H9 (cell line): Measurements from ENCODE around the gene GABRB1. TPM values are rescaled to one million over a fixed set of nuclear protein-coding genes. Genes with fewer than 3 reads are reported as not detected.

ENCODE experiments used
- DNase-seq: peaks from one replicate; pipeline ENCODE4 v3.0.0-alpha.2; 2017
- H2AFZ ChIP-seq: one replicate; pipeline ENCODE4 v1.6.1; 2013; ENCODE audit warnings: mild to moderate bottlenecking, low read length, control low read depth, moderate library complexity
- H2AK5ac ChIP-seq: 2 replicates; pipeline ENCODE4 v1.6.1; 2013; ENCODE audit warnings: low read length, control low read depth, mixed read lengths; ENCODE audit not compliant: insufficient read length
- H2BK120ac ChIP-seq: one replicate; pipeline ENCODE4 v1.6.1; 2013; ENCODE audit warnings: low read depth, mild to moderate bottlenecking, low read length, control low read depth, inconsistent platforms; ENCODE audit not compliant: poor library complexity, severe bottlenecking
- H2BK12ac ChIP-seq: 2 replicates; pipeline ENCODE4 v1.6.1; 2013; ENCODE audit warnings: low read length, control low read depth, mixed read lengths, low read depth; ENCODE audit not compliant: insufficient read length
- H2BK15ac ChIP-seq: 2 replicates; pipeline ENCODE4 v1.6.1; 2013; ENCODE audit warnings: low read depth, low read length, control low read depth
- H2BK20ac ChIP-seq: one replicate; pipeline ENCODE4 v1.6.1; 2013; ENCODE audit warnings: low read depth, mild to moderate bottlenecking, low read length, control low read depth, inconsistent platforms; ENCODE audit not compliant: poor library complexity, severe bottlenecking
- H2BK5ac ChIP-seq: 2 replicates; pipeline ENCODE4 v1.6.1; 2013; ENCODE audit warnings: low read length, control low read depth, mixed read lengths; ENCODE audit not compliant: insufficient read length
- H3K14ac ChIP-seq: 2 replicates; pipeline ENCODE4 v1.6.1; 2013; ENCODE audit warnings: low read length, control low read depth; ENCODE audit not compliant: insufficient read depth
- H3K18ac ChIP-seq: 2 replicates; pipeline ENCODE4 v1.6.1; 2013; ENCODE audit warnings: low read depth, mild to moderate bottlenecking, mixed read lengths, low read length, control low read depth; ENCODE audit not compliant: insufficient read length
- H3K23ac ChIP-seq: 2 replicates; pipeline ENCODE4 v1.6.1; 2013; ENCODE audit warnings: low read length, control low read depth, mixed read lengths, low read depth; ENCODE audit not compliant: insufficient read length
- H3K23me2 ChIP-seq: 2 replicates; pipeline ENCODE4 v1.6.1; 2013; ENCODE audit warnings: low read depth, mild to moderate bottlenecking, mixed read lengths, low read length, control low read depth; ENCODE audit not compliant: insufficient read length, poor library complexity, severe bottlenecking
- H3K27ac ChIP-seq: 2 replicates; pipeline ENCODE4 v1.5.1; 2013; ENCODE audit warnings: low read length, control low read depth, mixed read lengths, low read depth; ENCODE audit not compliant: insufficient read length
- H3K27me3 ChIP-seq: 2 replicates; pipeline ENCODE4 v1.6.1; 2013; ENCODE audit warnings: low read length, control low read depth, inconsistent platforms; ENCODE audit not compliant: insufficient read depth
- H3K4ac ChIP-seq: 2 replicates; pipeline ENCODE4 v1.6.1; 2013; ENCODE audit warnings: low read depth, mild to moderate bottlenecking, control low read depth, inconsistent platforms, low read length, moderate library complexity
- H3K4me1 ChIP-seq: 2 replicates; pipeline ENCODE4 v1.6.1; 2013; ENCODE audit warnings: low read length, control low read depth, inconsistent platforms; ENCODE audit not compliant: insufficient read depth
- H3K4me2 ChIP-seq: 2 replicates; pipeline ENCODE4 v1.6.1; 2013; ENCODE audit warnings: low read length, control low read depth, mixed read lengths; ENCODE audit not compliant: insufficient read length, insufficient read depth
- H3K56ac ChIP-seq: 2 replicates; pipeline ENCODE4 v1.6.1; 2013; ENCODE audit warnings: low read depth, mild to moderate bottlenecking, mixed read lengths, low read length, control low read depth; ENCODE audit not compliant: insufficient read length
- H3K79me1 ChIP-seq: 2 replicates; pipeline ENCODE4 v1.6.1; 2013; ENCODE audit warnings: low read depth, mild to moderate bottlenecking, moderate library complexity, low read length, control low read depth, inconsistent platforms; ENCODE audit not compliant: insufficient read depth, poor library complexity, severe bottlenecking
- H3K79me2 ChIP-seq: 2 replicates; pipeline ENCODE4 v1.6.1; 2013; ENCODE audit warnings: low read length, control low read depth, inconsistent platforms; ENCODE audit not compliant: insufficient read depth
- H3K9ac ChIP-seq: 2 replicates; pipeline ENCODE4 v1.6.1; 2013; ENCODE audit warnings: low read length, control low read depth, mixed read lengths; ENCODE audit not compliant: insufficient read length; ENCODE audit errors: extremely low read depth
- H3K9me3 ChIP-seq: one replicate; pipeline ENCODE4 v1.6.1; 2013; ENCODE audit warnings: low read depth, low read length, inconsistent platforms; ENCODE audit not compliant: control insufficient read depth
- H3T11ph ChIP-seq: one replicate; pipeline ENCODE4 v1.6.1; 2013; ENCODE audit warnings: mild to moderate bottlenecking, low read length, control low read depth, inconsistent platforms
- H4K20me1 ChIP-seq: one replicate; pipeline ENCODE4 v1.6.1; 2013; ENCODE audit not compliant: control insufficient read depth, insufficient read length, insufficient read depth
- H4K5ac ChIP-seq: 2 replicates; pipeline ENCODE4 v1.6.1; 2013; ENCODE audit warnings: low read depth, mild to moderate bottlenecking, mixed read lengths, low read length, control low read depth; ENCODE audit not compliant: insufficient read length
- H4K8ac ChIP-seq: replicated peaks from 2 replicates; pipeline ENCODE4 v1.6.1; 2013; ENCODE audit warnings: low read length, control low read depth, mixed read lengths, low read depth; ENCODE audit not compliant: insufficient read length
- H4K91ac ChIP-seq: 2 replicates; pipeline ENCODE4 v1.6.1; 2013; ENCODE audit warnings: low read depth, mild to moderate bottlenecking, moderate library complexity, mixed read lengths, low read length, control low read depth; ENCODE audit not compliant: insufficient read length
- H3K27ac Mint-ChIP-seq, 3 experiments: 2 replicates in 2 of 3; 3 replicates in 1 of 3; pipeline ENCODE4 v1.8.0; 2020 to 2021; ENCODE audit warnings: mixed read lengths in 3 of 3, mild to moderate bottlenecking in 1 of 3, moderate library complexity in 1 of 3
- H3K27me3 Mint-ChIP-seq: 2 replicates; pipeline ENCODE4 v1.8.0; 2021; ENCODE audit warnings: low read depth, mild to moderate bottlenecking, moderate library complexity, mixed read lengths
- H3K36me3 Mint-ChIP-seq, 3 experiments: 2 replicates in 2 of 3; 3 replicates in 1 of 3; pipeline ENCODE4 v1.8.0; 2020 to 2021; ENCODE audit warnings: low read depth in 3 of 3, mixed read lengths in 3 of 3; ENCODE audit not compliant: insufficient read depth in 1 of 3
- H3K4me1 Mint-ChIP-seq, 2 experiments: 2 replicates each; pipeline ENCODE4 v1.8.0; 2020; ENCODE audit warnings: mixed read lengths in 2 of 2
- H3K4me3 Mint-ChIP-seq, 2 experiments: 2 replicates in 1 of 2; 3 replicates in 1 of 2; pipeline ENCODE4 v1.8.0; 2020 to 2021; ENCODE audit warnings: mild to moderate bottlenecking in 2 of 2, mixed read lengths in 2 of 2, moderate library complexity in 1 of 2
- H3K9me3 Mint-ChIP-seq, 2 experiments: 2 replicates in 1 of 2; 3 replicates in 1 of 2; pipeline ENCODE4 v1.8.0; 2020; ENCODE audit warnings: mild to moderate bottlenecking in 2 of 2, mixed read lengths in 2 of 2, moderate library complexity in 1 of 2
- CTCF ChIP-seq: fragments of 200-600 bp; sonication (generic); conservative IDR thresholded peaks from 3 replicates; pipeline ENCODE4 v1.8.0; 2021; ENCODE audit warnings: antibody characterized with exemption, mild to moderate bottlenecking
- WGBS: extraction: QIAGEN DNeasy Blood & Tissue Kit; methylation state at CpG from one replicate; pipeline ENCODE4 v1.1.7; 2013; ENCODE audit warnings: missing lambda C conversion rate, low lambda C conversion rate, mixed read lengths; ENCODE audit not compliant: insufficient read length; ENCODE audit errors: extremely low coverage; 5-methylcytosine and 5-hydroxymethylcytosine counted together
- total RNA-seq: library from RNA; stranded (reverse); gene quantifications from 2 replicates; pipeline ENCODE4 v1.2.1, GENCODE V29; 2021

GABRB1 gene
- total RNA-seq, 1 experiment from 2014 or later, result 0.39 TPM

GRCh38 chr4:47120783-47121182 is 89.4 kb downstream of the GABRB1 start:
- no peak overlapping the region for H2BK12ac ChIP-seq
- Mint-ChIP-seq H3K9me3 (no peaks in the 10 kb centered on the region), H3K4me1 (no peaks in the 10 kb centered on the region), H3K36me3 (no peaks in the 10 kb centered on the region), H3K27me3 (no peaks in the 10 kb centered on the region), H3K27ac (no peak overlapping the region), H3K4me3 (no peak overlapping the region)
- no peak overlapping the region for H2BK15ac ChIP-seq
- H3K27ac ChIP-seq, result no peak overlapping the region
- H2BK120ac ChIP-seq, result no peak overlapping the region
- H3K18ac ChIP-seq, result no peak overlapping the region
- no peaks in the 10 kb centered on the region for H4K20me1 ChIP-seq
- H3K14ac ChIP-seq, result no peak overlapping the region
- H4K91ac ChIP-seq, result no peak overlapping the region
- H3K56ac ChIP-seq, result no peak overlapping the region
- H3K79me2 ChIP-seq, result no peaks in the 10 kb centered on the region
- DNase-seq, result no peak
- H2AK5ac ChIP-seq, result no peak overlapping the region
- no peak overlapping the region for H2BK5ac ChIP-seq
- no peaks in the 10 kb centered on the region for H3K27me3 ChIP-seq
- no peak overlapping the region for H3K4ac ChIP-seq
- no peaks in the 10 kb centered on the region for H3K4me1 ChIP-seq
- H2AFZ ChIP-seq, result no peak overlapping the region
- H3K9me3 ChIP-seq, result no peaks in the 10 kb centered on the region
- H3K23me2 ChIP-seq, result no peaks in the 10 kb centered on the region
- no peak overlapping the region for H2BK20ac ChIP-seq
- no peak overlapping the region for H3K4me2 ChIP-seq
- no peaks in the 10 kb centered on the region for H3K79me1 ChIP-seq
- no peak for TF ChIP-seq CTCF
- no peak overlapping the region for H4K8ac ChIP-seq
- H3T11ph ChIP-seq, result no peak overlapping the region
- no peak overlapping the region for H3K9ac ChIP-seq
- no CpG with 5 or more reads among the region's 1 CpG for WGBS
- H3K23ac ChIP-seq, result no peak overlapping the region
- no peak overlapping the region for H4K5ac ChIP-seq
